GM10266 (cell line): ENCODE measurements around the gene MACF1.

Experiments
- DNase-seq: peaks from one replicate; pipeline ENCODE4 v3.0.0; 2012; ENCODE audit errors: extremely low spot score
- CTCF ChIP-seq: IDR thresholded peaks from 2 replicates; pipeline ENCODE4 v1.5.1; 2012; ENCODE audit warnings: mild to moderate bottlenecking, low read depth; ENCODE audit not compliant: control insufficient read depth, insufficient read depth; ENCODE audit errors: missing control alignments

Gene MACF1

GRCh38 chr1:39170731-39171667 is 33.5 kb upstream of the MACF1 start:
- no peak for DNase-seq
- TF ChIP-seq CTCF: no peak

- no peak for DNase-seq
- no peak for TF ChIP-seq CTCF
Measured at GRCh38 chr1:39173119-39173994, 31.1 kb upstream of the MACF1 start.

GRCh38 chr1:39173995-39174380 is 30.5 kb upstream of the MACF1 start:
- no peak for TF ChIP-seq CTCF

GRCh38 chr1:39174390-39175081 is 30.0 kb upstream of the MACF1 start:
- DNase-seq: no peak
- no peak for TF ChIP-seq CTCF

More at GRCh38 chr1:39173995-39174380, 30.5 kb upstream of the MACF1 start:
- no peak for DNase-seq

GRCh38 chr1:39177706-39178105 is 26.8 kb upstream of the MACF1 start:
- TF ChIP-seq CTCF: no peak
- DNase-seq: no peak

- no peak for DNase-seq
- TF ChIP-seq CTCF: no peak
Measured at GRCh38 chr1:39178541-39179431, 25.7 kb upstream of the MACF1 start.
